ENCODE measurements around the gene INTS4.
"Not testable (repeated sequence)": the region's sequence is repeated elsewhere in the genome, so short reads cannot be mapped to it uniquely, and the experiment has no call there.

Gene INTS4

DNA sequence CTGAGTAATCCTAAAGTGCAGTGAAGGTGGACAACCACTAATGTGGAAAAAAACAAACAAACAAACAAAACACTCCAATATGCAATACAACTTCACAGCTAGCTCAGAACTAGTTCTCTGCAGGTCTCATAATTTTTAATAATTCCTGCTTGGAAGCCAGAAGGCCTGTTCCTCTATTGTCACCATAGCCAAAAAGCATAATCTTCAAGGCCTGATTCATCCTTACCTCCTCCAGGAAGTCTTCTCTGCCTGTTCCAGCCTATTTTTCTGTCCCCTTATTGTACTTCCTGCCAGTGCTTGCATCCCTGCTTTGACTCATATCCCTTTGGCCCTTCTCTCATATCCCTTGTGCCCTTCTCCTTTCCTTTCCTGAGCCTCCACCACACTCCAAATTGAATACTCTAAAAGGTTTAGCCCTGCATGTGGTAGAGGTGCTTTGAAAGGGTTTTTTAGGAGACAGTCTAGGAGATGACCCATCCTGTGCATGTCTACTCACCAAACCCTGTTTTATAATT is 104.3 kb downstream of the INTS4 start:
- CTCF ChIA-PET, H3K27me3 Mint-ChIP-seq, H3K27ac Mint-ChIP-seq, DNase-seq, H3K4me1 Mint-ChIP-seq, H3K4me3 Mint-ChIP-seq, H3K9me3 Mint-ChIP-seq: not testable (repeated sequence)
- H3K36me3 Mint-ChIP-seq: peaks cover 48% of the 10 kb centered on the region

DNA sequence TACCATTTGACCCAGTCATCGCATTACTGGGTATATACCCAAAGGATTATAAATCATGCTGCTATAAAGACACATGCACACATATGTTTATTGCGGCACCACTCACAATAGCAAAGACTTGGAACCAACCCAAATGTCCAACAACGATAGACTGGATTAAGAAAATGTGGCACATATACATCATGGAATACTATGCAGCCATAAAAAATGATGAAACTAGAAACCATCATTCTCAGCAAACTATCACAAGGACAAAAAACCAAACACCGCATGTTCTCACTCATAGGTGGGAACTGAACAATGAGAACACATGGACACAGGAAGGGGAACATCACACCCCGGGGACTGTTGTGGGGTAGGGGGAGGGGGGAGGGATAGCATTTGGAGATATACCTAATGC is 105.4 kb downstream of the INTS4 start:
- peaks cover 48% of the 10 kb centered on the region for H3K36me3 Mint-ChIP-seq
- H3K9me3 Mint-ChIP-seq, H3K27me3 Mint-ChIP-seq, H3K4me1 Mint-ChIP-seq, H3K4me3 Mint-ChIP-seq, H3K27ac Mint-ChIP-seq, CTCF ChIA-PET, DNase-seq: not testable (repeated sequence)

- H3K9me3 Mint-ChIP-seq: no peaks in the 10 kb centered on the region
- no peaks in the 10 kb centered on the region for H3K4me1 Mint-ChIP-seq
- H3K27ac Mint-ChIP-seq: no peak overlapping the region
- H3K27me3 Mint-ChIP-seq: no peaks in the 10 kb centered on the region
- no peak for DNase-seq
- no peak overlapping the region for H3K4me3 Mint-ChIP-seq
- CTCF ChIA-PET: interaction anchor here (0.7 kb wide), 1 partner anchor 1108 kb away, joined by 3 read pairs; no protein-coding TSS in a partner anchor
- peaks cover 44% of the 10 kb centered on the region for H3K36me3 Mint-ChIP-seq
Observed at GRCh38 chr11:77886401-77886800, 108.1 kb downstream of the INTS4 start.

GRCh38 chr11:77884829-77885190 is 109.7 kb downstream of the INTS4 start:
- peaks cover under 1% of the 10 kb centered on the region for H3K4me1 Mint-ChIP-seq
- H3K27me3 Mint-ChIP-seq: no peaks in the 10 kb centered on the region
- peaks cover 35% of the 10 kb centered on the region for H3K36me3 Mint-ChIP-seq
- no peaks in the 10 kb centered on the region for H3K9me3 Mint-ChIP-seq
- CTCF ChIA-PET: interaction anchor here (0.6 kb wide), 1 partner anchor 791 kb away, joined by 3 read pairs; no protein-coding TSS in a partner anchor
- DNase-seq: no peak
- no peak overlapping the region for H3K4me3 Mint-ChIP-seq
- no peak overlapping the region for H3K27ac Mint-ChIP-seq

DNA sequence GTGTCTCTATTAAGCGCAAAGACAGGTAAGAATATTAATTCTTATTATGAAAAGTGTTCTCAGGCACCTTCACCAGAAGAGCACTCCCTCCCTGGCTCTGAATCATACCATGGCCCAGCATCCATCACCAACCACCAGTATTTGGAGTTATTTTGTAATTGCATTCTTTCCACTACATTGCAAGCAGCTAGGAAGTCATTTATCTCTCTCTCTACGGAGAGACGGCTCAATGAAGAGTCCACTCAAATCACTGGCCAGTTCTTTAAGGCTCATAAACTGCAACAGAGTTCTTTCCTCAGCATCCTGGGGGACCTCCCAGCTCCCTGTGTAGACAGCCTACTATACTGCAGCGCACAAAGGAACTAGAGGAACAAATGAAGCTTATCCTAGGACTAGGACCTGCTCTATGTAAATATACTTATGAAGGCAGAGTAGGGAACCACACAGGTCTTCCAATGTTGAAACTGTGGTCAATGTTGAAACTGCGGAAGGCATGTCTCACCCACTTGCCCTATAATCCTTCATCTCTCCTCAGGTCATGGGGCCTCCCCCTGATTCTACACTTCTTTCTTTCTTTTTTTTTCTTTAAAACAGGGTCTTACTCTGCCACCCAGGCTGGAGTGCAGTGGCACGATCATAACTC is 110.2 kb downstream of the INTS4 start:
- Mint-ChIP-seq H3K36me3 (peaks cover 35% of the 10 kb centered on the region), H3K4me3 (no peak overlapping the region)

DNA sequence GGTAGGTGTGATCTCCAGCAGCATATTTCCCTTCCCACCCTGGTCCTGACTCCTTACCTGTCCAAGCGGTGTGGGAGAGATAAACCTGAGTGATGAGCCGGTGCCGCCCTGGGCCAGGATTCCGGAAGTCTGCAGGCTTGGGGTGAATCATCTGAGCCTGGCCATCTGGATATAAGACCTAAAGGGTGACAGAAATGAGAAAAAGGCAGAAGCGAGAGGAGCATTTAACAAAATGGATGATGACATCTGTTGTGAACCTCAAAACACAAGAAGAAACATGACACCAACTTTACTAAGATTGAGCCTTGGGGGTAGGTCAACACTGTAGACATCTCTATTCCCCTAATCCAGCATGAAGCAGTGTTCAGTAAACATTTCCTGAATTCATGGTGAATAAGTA is 110.7 kb downstream of the INTS4 start:
- DNase-seq: no peak
- CTCF ChIA-PET: no interaction called here

More for the DNA sequence above, 110.2 kb downstream of the INTS4 start:
- DNase-seq: no peak
- Mint-ChIP-seq H3K27me3 (no peaks in the 10 kb centered on the region), H3K9me3 (no peaks in the 10 kb centered on the region), H3K27ac (no peak overlapping the region), H3K4me1 (peaks cover 5% of the 10 kb centered on the region)
- CTCF ChIA-PET: interaction anchor here (0.6 kb wide), 1 partner anchor 790 kb away, joined by 3 read pairs; no protein-coding TSS in a partner anchor

DNA sequence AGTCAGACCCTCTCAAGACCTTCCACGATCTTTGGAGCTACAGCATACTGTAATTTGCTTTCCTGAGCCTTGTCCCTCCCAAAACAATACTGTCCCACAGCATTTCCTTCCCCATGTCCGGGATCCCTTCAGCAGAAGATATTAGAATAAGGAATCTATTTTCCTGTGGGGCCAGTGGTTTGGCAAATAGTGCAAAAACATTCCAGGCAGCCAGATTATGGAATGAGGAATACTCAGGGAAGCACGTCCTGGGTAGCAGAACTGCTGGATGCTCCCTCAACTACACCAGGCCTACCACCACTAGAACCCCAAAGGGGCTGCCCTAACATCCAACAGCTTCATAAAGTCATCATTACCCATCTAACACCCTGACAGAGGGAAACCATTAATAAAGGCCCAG is 112.1 kb downstream of the INTS4 start:
- H3K36me3 Mint-ChIP-seq: peaks cover 28% of the 10 kb centered on the region
- no peak overlapping the region for H3K4me3 Mint-ChIP-seq
- no peak for DNase-seq
- CTCF ChIA-PET: no interaction called here
- H3K4me1 Mint-ChIP-seq: peaks cover 9% of the 10 kb centered on the region
- H3K27me3 Mint-ChIP-seq: no peaks in the 10 kb centered on the region
- no peak overlapping the region for H3K27ac Mint-ChIP-seq
- no peaks in the 10 kb centered on the region for H3K9me3 Mint-ChIP-seq

More for the DNA sequence above, 110.7 kb downstream of the INTS4 start:
- no peak overlapping the region for H3K4me3 Mint-ChIP-seq
- peaks cover 32% of the 10 kb centered on the region for H3K36me3 Mint-ChIP-seq
- H3K27ac Mint-ChIP-seq: no peak overlapping the region
- no peaks in the 10 kb centered on the region for H3K9me3 Mint-ChIP-seq
- peaks cover 9% of the 10 kb centered on the region for H3K4me1 Mint-ChIP-seq
- no peaks in the 10 kb centered on the region for H3K27me3 Mint-ChIP-seq

GRCh38 chr11:77879218-77879617 is 115.2 kb downstream of the INTS4 start:
- H3K9me3 Mint-ChIP-seq: no peaks in the 10 kb centered on the region
- H3K4me1 Mint-ChIP-seq: peaks cover 9% of the 10 kb centered on the region
- H3K27ac Mint-ChIP-seq: no peak overlapping the region
- CTCF ChIA-PET: no interaction called here
- H3K4me3 Mint-ChIP-seq: no peak overlapping the region
- H3K27me3 Mint-ChIP-seq: no peaks in the 10 kb centered on the region
- peak; percentile 28 for DNase-seq
- peaks cover 27% of the 10 kb centered on the region for H3K36me3 Mint-ChIP-seq

DNA sequence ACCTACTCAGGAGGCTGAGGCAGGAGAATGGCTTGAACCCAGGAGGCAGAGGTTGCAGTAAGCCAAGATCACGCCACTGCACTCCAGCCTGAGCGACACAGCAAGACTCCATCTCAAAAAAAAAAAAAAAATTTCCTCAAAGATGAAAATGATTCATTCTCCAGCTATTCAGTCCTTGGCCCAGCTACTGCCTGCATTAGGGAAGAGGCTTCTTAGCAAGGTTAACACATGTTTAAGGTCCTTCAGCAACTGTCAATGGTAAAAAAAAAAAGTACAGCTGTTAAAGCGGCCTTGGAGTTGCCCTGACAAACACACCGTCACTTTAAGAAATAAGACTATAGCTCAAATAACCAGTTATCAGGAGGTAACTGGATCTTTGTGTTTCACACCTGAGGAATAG is 116.2 kb downstream of the INTS4 start:
- H3K27me3 Mint-ChIP-seq, H3K4me3 Mint-ChIP-seq, DNase-seq, H3K27ac Mint-ChIP-seq, H3K9me3 Mint-ChIP-seq, H3K4me1 Mint-ChIP-seq: not testable (repeated sequence)
- H3K36me3 Mint-ChIP-seq: peaks cover 21% of the 10 kb centered on the region
- CTCF ChIA-PET: interaction anchor here (0.6 to 1.0 kb wide), 2 partner anchors 121 to 1055 kb away, joined by 3 to 4 read pairs; no protein-coding TSS in a partner anchor

DNA sequence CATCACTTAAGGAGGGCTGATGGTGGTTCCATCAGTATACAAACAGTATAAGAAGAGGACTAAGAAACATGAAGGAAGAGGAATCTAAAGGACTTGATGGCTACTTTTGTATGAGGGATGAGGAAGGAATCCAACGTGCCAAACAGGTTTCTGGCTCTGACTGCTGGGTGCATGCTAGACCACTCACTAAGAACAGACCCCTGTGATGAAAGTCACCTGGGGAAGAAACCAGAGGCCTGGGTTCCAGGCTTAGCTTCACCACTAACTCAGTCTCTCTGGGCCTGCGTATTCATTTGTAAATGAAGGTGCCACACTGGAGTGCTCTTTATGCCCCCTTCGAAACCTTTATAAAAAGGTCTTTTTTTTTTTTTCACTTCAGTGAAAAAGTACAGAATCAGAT is 118.4 kb downstream of the INTS4 start:
- Mint-ChIP-seq H3K9me3 (no peaks in the 10 kb centered on the region), H3K27ac (no peak overlapping the region), H3K4me3 (no peak overlapping the region), H3K27me3 (no peaks in the 10 kb centered on the region), H3K36me3 (peaks cover 24% of the 10 kb centered on the region), H3K4me1 (peaks cover 9% of the 10 kb centered on the region)
- no peak for DNase-seq
- CTCF ChIA-PET: no interaction called here

DNA sequence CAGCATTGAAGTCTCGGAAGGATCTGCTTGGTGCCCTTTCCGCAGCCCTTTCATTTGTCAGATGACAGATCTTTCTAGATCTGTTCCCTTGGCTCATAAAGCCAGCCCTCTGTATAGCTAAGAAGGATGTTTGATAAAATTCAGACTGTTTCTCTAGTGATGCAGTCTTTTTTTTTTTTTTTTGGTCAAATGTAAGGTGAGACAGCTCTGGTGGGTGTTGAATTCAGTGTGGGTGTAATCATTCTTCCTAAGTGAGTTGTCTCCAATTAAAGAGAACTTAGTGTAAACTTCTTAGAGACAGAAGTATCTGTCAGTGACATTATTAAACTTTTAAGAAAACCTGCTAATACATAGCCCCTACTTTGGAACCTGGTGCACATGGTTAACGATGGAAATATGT is 120.3 kb downstream of the INTS4 start:
- Mint-ChIP-seq H3K4me1 (peaks cover 3% of the 10 kb centered on the region), H3K27me3 (no peaks in the 10 kb centered on the region), H3K4me3 (no peak overlapping the region), H3K36me3 (peaks cover 25% of the 10 kb centered on the region), H3K27ac (no peak overlapping the region), H3K9me3 (no peaks in the 10 kb centered on the region)
- CTCF ChIA-PET: no interaction called here
- no peak for DNase-seq

GRCh38 chr11:77873345-77873744 is 121.1 kb downstream of the INTS4 start:
- Mint-ChIP-seq H3K4me3 (no peak overlapping the region), H3K27me3 (no peaks in the 10 kb centered on the region), H3K9me3 (no peaks in the 10 kb centered on the region), H3K36me3 (peaks cover 23% of the 10 kb centered on the region), H3K4me1 (no peaks in the 10 kb centered on the region), H3K27ac (no peak overlapping the region)
- DNase-seq: no peak
- CTCF ChIA-PET: no interaction called here

- H3K9me3 Mint-ChIP-seq: no peaks in the 10 kb centered on the region
- CTCF ChIA-PET: no interaction called here
- no peaks in the 10 kb centered on the region for H3K27me3 Mint-ChIP-seq
- no peak overlapping the region for H3K27ac Mint-ChIP-seq
- no peak overlapping the region for H3K4me3 Mint-ChIP-seq
- DNase-seq: no peak
- no peaks in the 10 kb centered on the region for H3K4me1 Mint-ChIP-seq
- peaks cover 22% of the 10 kb centered on the region for H3K36me3 Mint-ChIP-seq
Observed at GRCh38 chr11:77871855-77872254, 122.6 kb downstream of the INTS4 start.

- Mint-ChIP-seq H3K27me3 (no peaks in the 10 kb centered on the region), H3K4me3 (no peak overlapping the region), H3K4me1 (no peaks in the 10 kb centered on the region), H3K9me3 (no peaks in the 10 kb centered on the region), H3K36me3 (peaks cover 20% of the 10 kb centered on the region), H3K27ac (no peak overlapping the region)
- CTCF ChIA-PET: no interaction called here
- DNase-seq: no peak
Observed at GRCh38 chr11:77868744-77869143, 125.7 kb downstream of the INTS4 start.

DNA sequence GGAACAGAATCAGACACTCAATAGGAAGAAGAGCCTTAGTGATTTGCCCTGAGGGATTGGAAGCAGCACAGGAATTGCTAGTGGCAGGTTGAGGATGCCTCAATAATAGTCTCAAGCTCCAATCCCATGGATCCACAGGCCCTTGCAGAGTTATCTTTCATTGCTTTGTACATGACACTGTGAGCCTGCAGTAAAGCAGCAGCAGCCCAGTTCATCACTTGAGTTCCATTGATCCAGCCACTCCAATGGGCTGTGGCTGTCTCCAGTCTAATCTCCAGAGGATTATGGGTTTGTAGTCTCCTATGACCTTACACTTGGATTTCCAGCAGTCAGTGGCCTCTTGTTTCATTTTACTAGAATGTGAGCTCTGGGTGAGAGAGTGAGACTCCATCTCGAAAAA is 128.1 kb downstream of the INTS4 start:
- H3K9me3 Mint-ChIP-seq: no peaks in the 10 kb centered on the region
- H3K4me3 Mint-ChIP-seq: no peak overlapping the region
- CTCF ChIA-PET: no interaction called here
- H3K27ac Mint-ChIP-seq: no peak overlapping the region
- no peaks in the 10 kb centered on the region for H3K27me3 Mint-ChIP-seq
- peaks cover 16% of the 10 kb centered on the region for H3K36me3 Mint-ChIP-seq
- DNase-seq: no peak
- no peaks in the 10 kb centered on the region for H3K4me1 Mint-ChIP-seq
